ENCODE measurements around the gene FAM131B.
"Not testable (repeated sequence)": the region's sequence is repeated elsewhere in the genome, so short reads cannot be mapped to it uniquely, and the experiment has no call there.

FAM131B gene

DNA sequence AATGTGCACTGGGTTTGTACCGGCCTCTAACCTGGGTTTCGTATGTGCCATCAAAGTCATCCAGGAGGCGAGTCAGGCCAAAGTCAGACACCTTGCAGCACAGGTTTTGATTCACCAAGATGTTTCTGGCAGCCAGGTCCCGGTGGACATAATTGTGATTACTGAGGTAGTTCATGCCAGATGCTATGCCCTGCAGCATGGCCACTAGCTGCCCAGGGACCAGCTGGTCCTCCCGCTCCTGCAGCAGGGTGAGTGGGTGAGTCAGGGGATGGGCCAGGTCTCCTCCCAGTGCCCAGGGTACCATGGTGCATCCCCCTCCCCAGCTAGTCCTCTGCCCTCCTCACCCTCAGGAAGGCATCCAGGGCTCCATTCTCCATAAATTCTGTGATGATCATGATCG lies 32.3 kb upstream of the FAM131B start:
- no peak for DNase-seq (ENCODE audit: low spot score)

DNA sequence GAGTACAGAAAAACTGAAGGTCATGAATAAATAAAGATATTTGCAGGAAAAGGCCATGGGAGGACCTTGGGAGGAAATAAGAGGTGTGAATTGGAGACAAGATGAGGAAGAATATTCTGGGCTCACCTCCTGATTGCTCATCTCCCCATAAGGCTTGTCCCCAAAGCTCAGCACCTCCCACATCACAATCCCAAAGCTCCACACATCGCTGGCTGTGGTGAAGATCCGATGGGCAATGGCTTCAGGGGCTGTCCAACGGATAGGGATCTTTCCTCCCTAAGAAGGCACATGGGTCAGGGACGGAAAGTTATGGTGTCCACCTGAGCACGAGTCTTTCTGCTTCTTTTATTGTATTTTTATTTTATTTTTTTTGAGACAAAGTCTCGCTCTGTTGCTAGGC lies 31.6 kb upstream of the FAM131B start:
- DNase-seq (ENCODE audit: low spot score): no peak

DNA sequence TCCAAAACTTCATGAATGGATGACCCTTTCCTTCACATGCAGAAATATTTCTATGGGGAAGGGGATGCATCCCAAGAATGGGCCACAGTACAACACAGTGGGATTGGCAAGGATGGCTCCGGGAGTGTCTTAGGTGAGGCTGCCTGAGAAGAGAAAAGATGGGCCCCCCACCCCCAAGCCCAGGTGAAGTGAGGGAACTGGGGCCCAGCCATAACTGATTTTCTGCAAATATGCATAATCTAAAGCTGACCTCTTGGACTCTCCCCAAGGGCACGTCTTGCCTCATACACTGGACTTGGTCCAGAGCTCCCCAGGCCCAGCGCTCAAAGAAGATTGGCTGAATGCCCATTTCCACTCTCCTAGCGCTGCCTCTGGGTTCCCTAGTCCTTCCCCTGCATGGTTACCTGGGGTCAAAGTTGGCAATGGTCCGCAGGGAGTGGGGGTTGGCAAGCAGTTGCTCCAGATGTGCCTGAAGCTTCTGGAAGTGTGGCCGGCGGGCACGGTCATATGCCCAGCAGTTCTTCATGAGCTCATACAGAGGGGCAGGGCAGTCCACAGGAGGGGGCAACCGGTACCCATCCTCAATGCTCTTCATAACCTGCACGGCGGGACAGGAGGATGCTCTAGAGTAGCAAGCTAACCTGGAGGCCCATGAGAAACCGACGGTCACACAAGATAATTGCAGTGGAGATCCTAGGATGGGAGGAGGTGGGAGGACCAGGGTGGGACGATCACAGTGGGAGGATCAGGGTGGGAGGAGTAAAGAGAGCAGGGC lies 30.9 kb upstream of the FAM131B start:
- no peak for DNase-seq (ENCODE audit: low spot score)

DNA sequence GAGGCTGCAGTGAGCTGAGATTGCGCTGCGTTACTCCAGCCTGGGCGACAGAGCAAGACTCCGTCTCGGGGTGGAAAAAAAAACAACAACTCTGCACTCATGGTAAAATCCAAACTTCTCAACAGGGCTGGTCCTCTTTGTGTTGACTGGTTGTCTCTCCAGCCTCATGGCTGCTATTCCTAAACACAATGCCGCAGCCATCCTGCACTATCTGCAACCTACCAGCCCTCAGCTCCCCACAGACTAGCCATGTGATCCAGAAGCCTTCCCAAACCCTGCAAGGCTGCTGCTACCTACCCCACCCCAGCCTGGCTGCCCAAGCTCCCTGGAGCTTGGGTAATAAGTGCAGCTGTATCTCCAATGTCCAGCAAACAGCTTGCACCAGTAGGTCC lies 30.4 kb upstream of the FAM131B start:
- no peak for DNase-seq (ENCODE audit: low spot score)

DNA sequence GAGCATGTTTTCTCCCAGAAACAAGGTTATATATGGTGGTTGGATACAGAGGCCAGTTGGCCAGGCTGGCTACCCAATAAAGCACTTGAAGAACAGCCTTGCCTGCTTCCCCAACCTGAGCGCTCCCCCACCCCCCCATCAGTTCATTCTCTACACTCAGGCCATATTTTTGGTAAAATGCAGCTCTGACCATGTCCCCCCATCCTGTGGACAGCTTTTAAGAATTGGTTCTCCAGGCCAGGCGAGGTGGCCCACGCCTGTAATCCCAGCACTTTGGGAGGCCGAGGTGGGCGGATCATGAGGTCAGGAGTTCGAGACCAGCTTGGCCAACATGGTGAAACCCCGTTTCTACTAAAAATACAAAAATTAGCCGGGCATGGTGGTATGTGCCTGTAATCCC lies 29.9 kb upstream of the FAM131B start:
- not testable (repeated sequence) for DNase-seq (ENCODE audit: low spot score)

DNA sequence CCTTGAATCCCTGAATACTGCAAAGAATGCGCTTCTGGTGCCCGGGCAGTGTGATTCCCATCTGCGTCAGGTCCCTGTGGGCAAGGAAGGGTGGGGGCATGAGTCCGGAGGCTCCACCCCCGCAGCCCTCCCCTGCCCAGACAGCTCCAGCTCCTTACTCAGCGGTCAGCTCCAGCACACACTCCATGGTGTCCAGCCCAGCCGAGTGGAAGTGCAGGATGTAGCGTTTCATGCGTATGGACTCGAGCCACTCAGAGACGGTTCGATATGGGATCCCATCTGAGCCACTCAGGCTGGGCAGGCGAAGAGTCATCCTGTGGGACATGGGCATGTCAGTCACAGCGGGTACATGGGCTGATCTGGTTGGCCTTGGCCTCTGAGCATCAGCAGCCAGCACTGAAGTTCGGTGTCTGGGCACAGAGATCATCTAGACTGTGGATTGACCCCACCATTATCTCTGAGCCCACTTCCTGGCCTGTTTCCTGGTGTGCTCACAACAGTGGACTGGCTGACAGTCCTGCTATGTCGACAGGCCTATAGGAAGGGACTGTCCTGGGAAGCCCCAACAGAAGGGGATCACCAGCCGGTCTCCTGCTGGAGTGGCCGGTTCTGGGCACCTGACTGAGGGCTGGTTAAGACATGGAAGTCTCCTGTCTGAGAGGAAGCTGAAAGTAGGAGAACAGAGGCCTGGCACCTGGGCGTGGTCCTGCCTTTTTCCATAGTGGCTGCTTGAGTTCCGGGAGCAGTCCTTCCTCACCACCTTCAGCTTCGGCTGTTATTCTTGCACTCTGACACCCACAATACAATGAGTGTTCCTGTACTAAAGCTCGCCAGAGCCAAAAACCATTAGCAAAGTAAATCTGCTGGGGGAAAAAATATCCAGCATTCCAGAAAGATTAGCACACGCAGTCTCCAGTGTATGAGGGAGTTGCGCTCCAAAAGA lies 29.2 kb upstream of the FAM131B start:
- no peak for DNase-seq (ENCODE audit: low spot score)

DNA sequence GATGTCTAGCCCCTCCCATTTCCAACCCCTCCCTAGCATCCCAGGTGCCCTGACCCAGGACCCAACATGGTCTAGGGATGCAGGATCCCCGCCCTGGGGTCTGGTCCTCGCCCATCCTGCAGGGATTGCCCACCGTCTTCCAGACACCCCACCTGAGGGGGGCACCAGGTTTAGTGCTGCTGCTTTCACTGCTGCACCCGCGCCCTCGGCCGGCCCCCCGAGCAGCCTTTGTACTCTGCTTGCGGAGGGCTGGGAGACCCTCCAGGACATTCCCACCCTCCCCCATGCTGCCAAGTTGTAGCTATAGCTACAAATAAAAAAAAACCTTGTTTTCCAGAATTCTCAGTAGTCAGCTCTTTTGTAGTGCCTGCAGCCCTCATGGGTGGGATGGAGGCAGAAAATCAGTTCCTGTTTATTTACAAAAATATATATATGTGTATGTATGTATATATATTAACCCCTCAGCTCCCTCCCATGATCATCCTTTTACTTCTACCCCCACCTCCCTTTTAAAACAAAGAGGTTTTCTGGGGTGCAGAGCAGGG lies 28.3 kb upstream of the FAM131B start:
- DNase-seq (ENCODE audit: low spot score): no peak

DNA sequence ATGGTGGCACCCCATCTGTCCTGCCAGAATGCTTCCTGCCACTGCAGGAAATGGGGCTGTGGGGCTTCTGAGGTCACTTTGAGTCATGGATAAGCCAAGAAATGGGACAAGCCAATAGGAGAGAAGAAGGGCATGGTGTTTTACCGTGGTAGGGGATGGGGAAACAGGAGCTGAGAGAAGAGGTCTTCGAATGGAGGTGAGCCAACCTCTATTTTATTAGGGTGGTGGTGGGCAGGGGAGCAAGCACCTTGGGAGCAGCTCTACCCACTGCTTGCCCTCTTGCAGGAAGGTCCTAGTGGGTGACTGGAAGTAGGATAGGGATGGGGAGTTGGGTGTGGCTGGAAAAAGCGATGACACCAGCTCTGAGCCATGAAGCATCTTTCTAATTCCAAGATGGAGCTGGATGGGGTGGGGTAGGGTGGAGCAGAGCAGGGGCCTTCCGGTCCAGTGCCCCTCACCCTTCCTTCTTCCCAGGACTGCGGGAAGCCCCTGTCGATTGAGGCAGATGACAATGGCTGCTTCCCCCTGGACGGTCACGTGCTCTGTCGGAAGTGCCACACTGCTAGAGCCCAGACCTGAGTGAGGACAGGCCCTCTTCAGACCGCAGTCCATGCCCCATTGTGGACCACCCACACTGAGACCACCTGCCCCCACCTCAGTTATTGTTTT lies 27.7 kb upstream of the FAM131B start:
- DNase-seq (ENCODE audit: low spot score): no peak

DNA sequence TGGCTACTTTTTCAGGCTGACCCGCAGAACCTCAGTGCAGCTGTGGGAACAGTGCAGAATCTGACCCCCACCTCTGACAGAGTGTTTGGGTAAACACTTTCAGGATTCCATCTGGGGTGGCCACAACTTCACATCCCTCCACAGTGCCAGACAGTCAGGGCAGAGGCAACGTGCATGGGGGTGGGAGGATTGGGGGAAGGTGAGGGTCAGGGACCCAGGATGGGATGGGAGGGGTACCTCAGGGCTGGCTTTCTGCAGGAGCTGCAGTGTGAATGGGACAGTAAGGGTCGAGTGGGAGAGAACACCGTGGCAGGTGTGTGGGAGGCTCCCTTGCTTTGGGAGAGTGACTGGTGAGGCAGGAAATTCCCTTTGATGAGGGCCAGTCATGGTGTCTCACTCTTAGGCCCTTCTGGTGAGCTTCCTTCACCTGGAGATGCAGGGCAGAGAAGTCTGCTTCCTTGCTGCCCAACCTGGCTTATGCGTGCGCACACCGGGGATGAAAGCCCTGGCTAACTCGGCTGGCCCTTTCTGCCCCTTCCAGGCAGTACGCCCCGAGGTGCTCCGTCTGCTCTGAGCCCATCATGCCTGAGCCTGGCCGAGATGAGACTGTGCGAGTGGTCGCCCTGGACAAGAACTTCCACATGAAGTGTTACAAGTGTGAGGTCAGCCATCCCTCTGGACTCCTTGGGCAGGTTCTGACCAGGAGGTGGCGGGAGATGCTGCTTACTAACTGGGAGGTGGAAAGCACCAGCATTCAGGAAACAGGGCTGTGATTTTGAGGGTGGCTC lies 27.0 kb upstream of the FAM131B start:
- DNase-seq (ENCODE audit: low spot score): no peak

DNA sequence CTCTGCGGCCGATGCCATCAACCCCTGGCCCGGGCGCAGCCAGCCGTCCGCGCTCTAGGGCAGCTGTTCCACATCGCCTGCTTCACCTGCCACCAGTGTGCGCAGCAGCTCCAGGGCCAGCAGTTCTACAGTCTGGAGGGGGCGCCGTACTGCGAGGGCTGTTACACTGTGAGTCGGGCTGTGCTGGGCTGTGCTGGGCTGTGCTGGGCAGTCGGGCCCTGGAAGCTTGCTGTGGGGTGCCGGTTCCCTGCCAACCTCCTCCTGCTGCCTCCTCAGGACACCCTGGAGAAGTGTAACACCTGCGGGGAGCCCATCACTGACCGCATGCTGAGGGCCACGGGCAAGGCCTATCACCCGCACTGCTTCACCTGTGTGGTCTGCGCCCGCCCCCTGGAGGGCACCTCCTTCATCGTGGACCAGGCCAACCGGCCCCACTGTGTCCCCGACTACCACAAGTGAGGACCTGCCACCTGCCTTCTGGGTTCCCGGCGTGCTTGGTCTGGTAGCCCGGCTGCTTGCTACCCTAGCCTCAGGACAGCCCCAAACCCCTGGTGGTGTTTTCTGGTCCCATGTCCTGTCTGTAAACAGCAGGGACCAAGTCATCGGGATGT lies 26.1 kb upstream of the FAM131B start:
- no peak for DNase-seq (ENCODE audit: low spot score)

DNA sequence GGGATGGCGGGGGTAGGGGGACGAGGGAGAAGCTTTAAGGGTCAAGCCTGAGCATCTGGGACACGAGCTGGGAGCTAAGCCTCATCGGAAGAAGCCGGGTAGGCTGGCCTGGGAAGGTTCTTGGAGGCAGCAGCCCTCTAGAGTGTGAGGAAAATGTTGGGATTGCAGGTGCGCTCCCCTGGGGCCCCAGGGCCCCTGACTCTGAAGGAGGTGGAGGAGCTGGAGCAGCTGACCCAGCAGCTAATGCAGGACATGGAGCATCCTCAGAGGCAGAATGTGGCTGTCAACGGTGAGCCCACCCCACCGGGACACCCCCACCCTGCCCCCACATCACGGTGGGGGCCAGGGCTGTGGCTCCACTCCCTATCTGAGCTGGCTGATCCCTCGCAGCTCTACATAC lies 25.5 kb upstream of the FAM131B start:
- DNase-seq (ENCODE audit: low spot score): no peak

DNA sequence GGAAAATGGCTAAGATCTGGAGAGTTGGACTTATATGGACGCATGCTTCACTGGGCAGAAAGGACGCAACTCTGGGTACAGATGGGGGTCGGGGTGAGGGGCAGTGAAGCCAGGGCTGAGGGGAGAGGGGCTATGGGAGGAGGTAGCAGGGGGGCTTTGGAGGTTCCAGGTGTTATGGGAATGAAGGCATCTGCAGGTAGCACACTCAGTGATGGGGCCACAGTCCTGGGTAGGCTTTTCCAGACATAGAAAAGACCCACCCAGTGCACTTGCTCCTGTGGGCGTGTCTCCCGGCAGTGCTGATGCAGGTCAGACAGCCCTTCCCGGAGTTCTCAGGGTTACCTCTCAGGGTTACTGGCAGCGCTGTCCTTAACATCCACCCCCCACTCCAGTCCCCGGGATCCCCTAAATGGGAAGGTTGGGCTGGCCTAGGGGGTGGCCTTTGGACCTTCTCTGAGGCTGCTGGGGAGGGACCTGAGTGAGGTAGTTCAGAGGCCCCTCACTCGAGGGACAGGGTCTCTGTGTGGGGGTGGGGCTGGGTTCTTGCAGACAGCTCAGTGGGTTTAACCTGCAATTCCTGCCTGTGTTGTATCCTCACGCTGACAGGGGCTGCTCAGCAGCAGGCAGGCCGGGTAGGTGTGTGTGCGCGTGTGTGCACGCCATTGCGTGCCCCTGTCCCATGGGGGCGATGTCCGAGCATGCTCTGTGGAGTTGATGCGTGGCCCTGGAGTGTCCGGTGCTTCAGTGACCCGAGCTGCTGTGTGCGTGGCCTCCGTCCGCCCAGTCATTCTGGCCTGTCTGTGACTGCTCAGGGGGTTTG lies 24.9 kb upstream of the FAM131B start:
- no peak for DNase-seq (ENCODE audit: low spot score)

DNA sequence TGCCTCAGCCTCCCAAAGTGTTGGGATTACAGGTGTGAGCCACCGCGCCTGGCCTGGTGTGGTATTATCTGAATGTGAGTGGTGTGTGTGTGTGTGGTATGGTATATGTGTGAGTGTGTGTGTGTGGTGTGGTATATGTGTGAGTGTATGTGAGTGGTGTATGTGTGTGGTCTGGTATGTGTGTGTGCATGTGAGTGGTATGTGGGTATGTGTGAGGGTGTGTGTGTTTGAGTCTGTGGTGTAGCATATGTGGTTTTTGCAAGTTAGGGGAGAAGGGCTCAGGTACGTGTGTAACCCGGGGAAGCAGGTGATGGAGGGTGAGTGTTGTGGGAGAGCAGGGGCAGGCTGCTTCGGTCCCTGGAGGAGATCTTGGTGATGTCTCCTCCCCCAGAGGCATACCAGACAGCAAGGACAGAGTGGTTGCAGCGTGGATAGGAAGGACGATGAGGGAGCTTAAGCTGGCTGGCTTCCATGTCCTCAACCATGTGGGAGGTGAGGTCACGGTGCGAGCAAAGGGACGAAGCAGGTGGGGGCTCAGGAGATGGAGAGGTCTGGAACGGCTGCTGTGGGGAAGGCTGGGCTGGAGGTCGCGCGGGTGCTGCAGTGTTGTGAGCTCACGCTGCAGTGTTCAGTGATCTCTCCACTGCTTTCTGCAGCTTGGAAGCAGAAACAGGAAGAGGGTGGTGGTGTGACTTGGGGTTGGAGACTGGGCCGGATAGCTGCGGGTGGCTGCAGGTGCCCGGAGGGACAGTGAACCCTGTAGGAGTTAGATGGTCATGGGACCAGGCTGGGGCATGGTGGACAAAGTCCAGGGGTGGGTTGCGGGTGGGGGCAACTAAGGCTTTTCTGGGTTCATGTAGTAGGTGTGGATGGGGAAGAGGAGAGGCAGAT lies 23.6 kb upstream of the FAM131B start:
- DNase-seq (ENCODE audit: low spot score): no peak

DNA sequence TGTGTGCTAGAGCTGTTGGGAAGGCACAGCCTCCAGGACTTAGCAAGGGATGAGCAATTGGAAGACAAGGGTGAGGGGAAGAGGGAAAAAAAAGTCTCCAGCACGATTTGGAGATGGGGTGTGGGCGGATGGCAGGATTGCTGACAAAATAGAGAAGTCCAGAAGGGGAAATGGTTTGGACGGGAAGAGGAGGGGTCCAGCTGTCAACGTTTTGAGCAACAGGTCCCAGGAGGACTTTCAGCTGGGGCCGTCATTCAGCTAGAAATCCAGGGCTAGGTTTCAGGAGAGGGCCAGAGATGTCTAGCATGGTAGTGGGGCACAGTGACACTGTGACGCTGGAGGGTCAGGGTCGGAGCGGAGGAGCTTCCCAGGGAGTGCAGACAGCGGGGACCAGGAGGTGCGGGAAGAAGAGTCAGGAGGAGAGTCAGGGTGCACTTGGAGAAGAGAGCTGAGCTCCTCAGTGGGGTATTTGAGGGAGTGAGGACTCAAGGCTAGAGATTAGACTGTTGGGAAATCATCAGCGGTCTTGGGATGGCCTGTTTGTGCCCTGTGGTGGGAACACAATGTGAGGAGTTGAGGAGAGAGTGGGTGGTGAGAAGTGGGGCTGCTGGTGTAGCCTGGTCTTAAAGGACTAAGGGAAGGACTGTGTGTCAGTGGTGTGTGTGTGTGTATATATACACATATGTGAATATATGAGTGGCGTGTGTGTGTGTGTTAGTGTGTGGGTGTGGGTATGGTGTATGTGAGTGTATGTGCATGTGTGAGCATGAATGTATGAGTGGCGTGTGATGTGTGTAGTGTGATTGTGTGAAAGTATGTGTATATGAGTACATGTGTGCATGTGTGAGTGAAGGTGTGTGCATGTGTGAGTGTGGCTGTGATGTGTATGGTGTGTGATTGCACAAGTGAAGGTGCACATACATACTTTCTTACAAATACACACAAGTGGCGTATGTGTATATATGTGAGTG lies 22.4 kb upstream of the FAM131B start:
- no peak for DNase-seq (ENCODE audit: low spot score)

DNA sequence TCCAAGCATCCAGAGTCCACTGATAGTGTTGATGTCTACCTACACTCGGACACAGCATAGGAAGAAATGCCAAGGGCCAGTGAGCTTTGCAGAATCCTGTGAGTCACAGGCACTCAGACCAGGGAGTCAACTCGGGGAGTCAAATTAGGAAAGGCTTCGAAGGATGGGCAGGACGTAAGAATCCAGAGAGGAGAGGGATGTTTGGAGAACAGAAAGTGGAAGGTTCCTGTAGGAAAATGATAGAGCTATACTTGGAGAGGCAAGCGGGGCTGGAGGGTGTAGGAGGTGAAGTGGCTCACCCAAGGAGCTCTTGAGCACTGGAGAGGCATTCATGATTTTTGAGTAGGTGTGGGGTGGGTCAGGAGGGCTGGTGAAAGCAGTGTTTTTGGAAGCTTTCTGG lies 21.6 kb upstream of the FAM131B start:
- DNase-seq (ENCODE audit: low spot score): no peak

DNA sequence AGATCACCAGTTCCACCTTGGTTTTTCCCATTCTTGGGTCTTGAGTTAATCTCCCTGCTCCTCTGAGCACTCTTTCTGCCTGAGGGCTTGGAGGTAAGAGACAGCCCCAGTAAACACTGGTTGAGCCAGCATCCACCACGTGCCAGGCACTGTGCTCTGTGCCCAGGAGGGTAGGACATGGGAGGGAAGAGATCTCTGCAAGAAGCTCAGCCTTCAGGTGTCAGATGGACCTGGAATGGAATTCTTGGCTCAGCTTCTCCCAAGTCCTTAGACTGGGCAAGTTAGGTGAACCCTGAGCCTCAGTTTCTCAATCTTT lies 21.1 kb upstream of the FAM131B start:
- DNase-seq (ENCODE audit: low spot score): no peak

DNA sequence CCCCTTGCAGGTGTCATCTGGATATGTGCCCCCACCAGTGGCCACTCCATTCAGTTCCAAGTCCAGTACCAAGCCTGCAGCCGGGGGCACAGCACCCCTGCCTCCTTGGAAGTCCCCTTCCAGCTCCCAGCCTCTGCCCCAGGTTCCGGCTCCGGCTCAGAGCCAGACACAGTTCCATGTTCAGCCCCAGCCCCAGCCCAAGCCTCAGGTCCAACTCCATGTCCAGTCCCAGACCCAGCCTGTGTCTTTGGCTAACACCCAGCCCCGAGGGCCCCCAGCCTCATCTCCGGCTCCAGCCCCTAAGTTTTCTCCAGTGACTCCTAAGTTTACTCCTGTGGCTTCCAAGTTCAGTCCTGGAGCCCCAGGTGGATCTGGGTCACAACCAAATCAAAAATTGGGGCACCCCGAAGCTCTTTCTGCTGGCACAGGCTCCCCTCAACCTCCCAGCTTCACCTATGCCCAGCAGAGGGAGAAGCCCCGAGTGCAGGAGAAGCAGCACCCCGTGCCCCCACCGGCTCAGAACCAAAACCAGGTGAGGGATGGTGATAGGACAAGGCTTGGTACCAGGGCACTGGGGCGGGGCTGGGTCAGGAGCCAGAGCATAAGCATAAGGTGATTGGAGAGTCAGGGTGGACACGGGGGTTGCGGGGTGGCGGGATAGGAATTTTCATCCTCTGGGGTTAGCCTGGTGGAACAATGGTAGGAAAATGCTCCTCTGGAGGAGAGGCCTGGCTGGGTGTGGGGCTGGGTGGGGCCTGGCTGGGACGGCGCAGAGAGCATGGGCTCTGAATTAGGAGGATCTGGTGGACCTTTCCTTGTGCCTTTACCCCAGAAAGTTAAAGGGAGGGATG lies 20.5 kb upstream of the FAM131B start:
- DNase-seq (ENCODE audit: low spot score): no peak

All from LoVo (cell line).